ENCODE results near the gene HSPB2.
"Not testable (repeated sequence)": the region's sequence is repeated elsewhere in the genome, so short reads cannot be mapped to it uniquely, and the experiment has no call there.

HSPB2 gene

DNA sequence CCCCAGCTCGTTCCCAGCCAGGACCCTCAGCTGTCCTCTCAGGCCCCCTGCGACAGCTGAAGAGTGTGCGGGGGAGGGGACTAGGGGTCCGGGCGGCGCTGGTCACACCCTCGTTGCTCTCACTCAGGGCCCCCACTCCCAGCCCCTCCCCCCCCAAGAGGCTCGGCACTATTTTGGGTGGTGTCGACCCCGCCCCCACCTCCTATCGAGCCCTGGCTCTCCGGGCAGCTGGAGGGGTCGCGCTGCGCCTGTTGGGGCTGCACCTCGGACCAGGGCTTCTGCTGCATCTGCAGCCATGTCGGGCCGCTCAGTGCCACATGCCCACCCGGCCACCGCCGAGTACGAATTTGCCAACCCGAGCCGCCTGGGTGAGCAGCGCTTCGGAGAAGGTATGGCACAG, at the start of gene HSPB2:
HSPB2 (plus strand) TSS at position 200 of the 400 bp plus-strand sequence; CDS start at position 296, 96 bp downstream.
- no peak for DNase-seq

GRCh38 chr11:111870113-111870512, 42.4 kb upstream of the HSPB2 start:
- DNase-seq, result no peak

GRCh38 chr11:111870522-111870885, 42.0 kb upstream of the HSPB2 start:
- no peak for DNase-seq

DNA sequence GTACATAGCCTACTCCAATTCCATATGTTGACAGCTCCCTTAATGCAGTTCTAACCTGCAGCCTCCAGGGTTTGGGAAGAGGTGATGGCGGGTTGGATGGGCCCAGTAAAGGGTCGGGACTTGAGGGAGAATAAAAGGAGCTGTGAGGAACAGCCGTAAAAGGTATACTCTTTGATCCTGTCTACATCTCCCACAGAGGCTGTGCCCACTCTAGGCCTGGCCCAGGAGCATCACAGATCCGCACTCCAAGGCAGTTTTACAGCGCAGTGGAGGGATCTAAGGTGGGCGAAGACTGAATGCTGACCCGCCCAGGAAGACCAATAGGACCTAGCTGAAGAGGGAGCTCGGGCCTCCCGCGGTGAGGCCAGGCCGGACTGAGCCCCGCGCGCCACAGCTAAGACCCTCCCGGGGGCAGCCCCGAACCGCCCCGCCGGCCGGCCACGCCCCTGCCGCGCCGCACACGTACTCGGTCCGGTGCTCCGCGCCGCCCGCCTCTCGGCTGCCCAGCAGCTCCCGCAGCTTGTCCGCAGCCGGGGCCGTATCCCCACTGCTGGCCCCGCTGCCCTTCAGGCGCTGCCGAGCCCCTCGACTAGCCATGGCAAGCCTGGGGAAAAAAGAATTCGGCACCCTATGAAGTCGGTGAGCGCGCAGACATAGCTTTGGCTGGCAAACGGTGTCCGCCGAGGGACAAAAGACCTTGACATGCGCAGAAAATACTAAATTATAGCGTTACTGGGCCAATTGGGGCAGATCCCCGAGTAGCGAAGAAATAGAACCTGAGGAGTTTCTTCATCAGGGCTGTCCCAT, 41.4 kb upstream of the HSPB2 start, which contains the start of gene ALG9:
ALG9 (minus strand) TSS at position 696 of the 807 bp plus-strand sequence; CDS start at position 597, 99 bp downstream.
- DNase-seq, result peak; percentile 87 to 93

DNA sequence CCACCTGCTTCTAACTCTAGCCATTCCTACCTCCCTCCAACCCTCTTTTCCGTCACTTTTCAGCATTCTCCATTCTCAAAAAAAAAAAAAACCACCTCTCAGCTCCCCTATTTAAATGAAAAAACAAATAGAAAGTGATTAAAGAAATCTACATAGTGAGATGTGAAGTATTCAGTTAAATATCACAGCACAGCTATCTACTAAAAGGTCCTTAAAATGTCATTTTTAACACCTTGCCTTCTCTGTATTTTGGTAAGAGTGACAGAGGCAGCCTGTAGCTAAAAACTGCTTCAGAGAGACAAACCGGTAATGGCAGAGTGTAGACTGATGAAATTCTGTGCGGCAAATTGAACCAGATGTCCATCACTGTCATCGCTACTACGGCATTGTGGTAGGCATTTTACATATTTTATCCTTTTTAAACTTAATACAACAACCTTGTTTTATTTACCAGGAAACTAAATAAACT, 40.8 kb upstream of the HSPB2 start:
- DNase-seq, result no peak

- no peak for DNase-seq
These were observed 34.1 kb upstream of the HSPB2 start for GRCh38 chr11:111878385-111878848.

GRCh38 chr11:111878849-111879636, 33.5 kb upstream of the HSPB2 start, which contains the start of the genes CFAP68 and FDXACB1:
Gene CFAP68 (plus strand): TSS chr11:111879541. CDS start chr11:111879561, 20 bp downstream.
Gene FDXACB1 (minus strand): TSS chr11:111879165. CDS start chr11:111879132, 33 bp downstream.
- peak; percentile 97 for DNase-seq

DNA sequence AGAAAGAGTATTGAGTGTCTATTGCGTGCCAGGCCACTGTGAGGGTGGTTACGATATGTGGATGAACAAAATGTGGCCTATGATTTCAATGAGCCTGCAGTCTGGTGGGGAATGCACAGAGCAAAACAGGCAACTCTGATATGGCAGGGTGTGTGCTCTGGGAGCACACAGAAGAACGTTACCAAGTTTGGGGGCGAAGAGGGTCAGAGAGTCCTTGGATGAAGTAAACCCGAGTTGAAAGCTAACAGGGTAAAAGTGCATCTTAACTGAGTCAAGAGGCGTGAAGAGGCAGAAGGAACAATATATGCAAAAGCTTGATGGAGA, 32.9 kb upstream of the HSPB2 start:
- no peak for DNase-seq

DNA sequence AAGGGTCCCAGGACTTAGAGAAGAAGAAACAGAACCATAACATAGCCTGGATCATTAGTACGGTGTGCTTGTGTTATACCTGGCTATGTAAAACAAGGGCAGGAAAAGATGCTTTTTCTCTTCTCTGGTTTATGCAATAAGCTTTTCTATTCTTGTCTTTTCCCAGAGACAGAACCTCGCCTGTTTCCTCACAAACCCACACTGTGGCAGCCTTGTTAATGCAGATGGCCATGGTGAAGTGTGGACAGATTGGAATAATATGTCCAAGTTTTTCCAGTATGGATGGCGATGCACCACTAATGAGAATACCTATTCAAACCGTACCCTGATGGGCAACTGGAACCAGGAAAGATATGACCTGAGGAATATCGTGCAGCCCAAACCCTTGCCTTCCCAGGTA, 30.3 kb upstream of the HSPB2 start:
- no peak for DNase-seq

DNA sequence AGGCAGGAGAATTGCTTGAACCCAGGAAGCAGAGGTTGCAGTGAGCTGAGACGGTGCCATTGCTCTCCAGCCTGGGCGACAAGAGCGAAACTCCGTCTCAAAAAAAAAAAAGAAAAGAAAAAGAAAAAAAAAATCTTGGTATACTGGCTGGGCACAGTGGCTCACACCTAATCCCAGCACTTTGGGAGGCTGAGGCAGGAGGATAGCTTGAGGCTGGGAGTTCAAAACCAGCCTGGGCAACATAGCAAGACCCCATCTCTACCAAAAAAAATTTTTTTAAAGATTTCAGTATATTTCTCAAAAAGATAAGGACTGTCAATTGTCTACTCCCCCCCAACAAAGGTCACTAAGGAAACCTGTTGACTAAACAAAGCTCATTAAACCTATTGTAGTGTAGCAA, 27.5 kb upstream of the HSPB2 start:
- not testable (repeated sequence) for DNase-seq

- DNase-seq, result no peak
These were observed 26.5 kb upstream of the HSPB2 start for GRCh38 chr11:111886032-111886431.

DNA sequence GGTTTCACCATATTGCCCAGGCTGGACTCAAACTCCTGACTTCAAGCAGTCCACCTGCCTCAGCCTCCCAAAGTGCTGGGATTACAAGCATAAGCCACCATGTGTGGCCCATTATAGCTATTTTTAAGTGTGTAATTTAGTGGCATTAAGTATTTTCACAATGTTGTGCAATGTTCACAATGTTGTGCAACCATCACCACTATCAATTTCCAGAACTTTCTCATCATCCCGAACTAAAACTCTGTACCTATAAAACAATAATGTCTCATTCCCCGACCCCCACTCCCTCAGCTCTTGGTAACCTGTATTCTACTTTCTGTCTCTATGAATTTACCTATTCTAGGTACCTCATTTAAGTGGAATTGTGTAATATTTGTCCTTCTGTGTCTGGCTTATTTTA, 25.7 kb upstream of the HSPB2 start:
- DNase-seq, result no peak

DNA sequence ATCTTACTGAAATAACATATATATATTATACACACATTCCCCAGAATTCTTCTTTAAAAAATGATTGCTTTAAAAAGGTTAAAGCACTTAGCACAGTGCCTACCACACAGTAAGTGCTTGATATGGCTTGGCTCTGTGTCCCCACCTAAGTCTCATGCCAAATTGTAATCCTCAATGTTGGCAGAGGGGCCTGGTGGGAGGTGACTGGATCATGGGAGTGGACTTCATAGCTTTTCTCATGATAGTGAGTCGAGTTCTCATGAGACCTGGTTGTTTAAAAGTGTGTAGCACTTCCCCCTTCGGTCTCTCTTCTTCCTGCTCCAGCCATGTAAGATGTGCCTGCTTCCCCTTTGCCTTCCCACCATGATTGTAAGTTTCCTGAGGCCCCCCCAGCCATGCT, 7.1 kb upstream of the HSPB2 start:
- no peak for DNase-seq

GRCh38 chr11:111906680-111907079, 5.9 kb upstream of the HSPB2 start:
- no peak for DNase-seq

- no peak for DNase-seq
These were observed 3.8 kb upstream of the HSPB2 start for GRCh38 chr11:111908639-111909305.

DNA sequence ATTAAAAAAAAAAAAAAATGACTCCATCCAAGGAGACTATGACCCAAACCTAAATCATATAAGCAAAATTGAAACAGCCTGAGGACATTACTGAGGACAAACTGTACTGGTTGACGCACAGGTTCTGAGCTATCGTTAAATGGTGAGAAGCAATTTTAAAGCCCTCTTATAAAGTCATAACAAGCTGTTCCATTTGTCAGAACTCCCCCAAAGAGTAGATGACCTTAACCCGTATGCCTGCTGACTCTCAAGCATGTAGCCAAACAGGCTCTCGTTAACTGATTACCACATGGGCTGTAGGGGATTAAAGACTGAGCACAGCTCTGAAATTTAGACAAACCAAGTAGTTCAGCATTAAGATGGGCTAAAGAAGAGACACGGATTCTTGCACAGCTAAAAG, 3.2 kb upstream of the HSPB2 start:
- no peak for DNase-seq

DNA sequence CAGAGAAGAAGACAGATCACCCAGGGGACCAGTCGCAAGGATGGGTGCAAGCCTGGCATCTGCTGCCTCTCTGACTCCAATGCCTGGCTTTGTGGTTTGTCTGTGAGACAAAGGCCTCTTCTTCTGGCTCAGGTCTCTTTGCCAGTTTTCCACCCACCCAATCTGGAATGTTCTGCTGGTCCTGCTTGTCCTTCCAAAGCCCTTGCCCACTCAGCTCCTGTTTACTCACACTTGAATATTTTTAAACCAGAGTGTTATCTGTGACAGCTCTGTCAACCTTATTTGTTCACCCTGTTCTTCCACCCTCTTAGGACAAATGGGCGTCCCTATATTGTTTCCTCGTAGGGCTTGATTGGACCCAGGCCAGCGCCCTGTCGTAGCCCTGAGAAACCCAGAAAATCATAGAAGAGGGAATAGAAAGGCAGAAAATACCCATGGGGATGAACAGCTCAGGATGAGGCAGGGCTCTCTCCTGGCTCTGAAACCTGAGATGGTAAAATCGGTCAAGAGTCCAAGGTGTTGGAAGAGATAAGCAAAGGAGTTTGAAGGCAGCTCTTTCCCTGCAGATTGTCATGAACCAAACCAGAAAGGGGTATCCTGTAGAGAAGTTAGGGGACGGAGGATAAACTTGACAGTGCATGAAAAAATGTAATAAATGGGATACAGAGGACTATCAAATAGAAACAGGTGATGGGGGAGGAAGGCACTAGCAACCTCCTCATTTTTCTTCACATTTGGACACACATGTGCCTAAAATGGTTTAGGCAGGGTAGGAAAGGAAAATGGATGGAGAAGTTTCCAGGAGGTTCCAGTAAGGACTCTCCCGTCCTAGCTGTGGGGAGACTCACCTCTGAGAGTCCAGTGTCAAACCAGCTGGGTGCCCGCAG, 1.6 kb upstream of the HSPB2 start:
- DNase-seq, result no peak

- no peak for DNase-seq
These were observed 752 bp upstream of the HSPB2 start, which contains the start of gene CRYAB for GRCh38 chr11:111911563-111912401. Gene CRYAB (minus strand): TSS chr11:111911770. CDS start chr11:111911724, 46 bp downstream.

DNA sequence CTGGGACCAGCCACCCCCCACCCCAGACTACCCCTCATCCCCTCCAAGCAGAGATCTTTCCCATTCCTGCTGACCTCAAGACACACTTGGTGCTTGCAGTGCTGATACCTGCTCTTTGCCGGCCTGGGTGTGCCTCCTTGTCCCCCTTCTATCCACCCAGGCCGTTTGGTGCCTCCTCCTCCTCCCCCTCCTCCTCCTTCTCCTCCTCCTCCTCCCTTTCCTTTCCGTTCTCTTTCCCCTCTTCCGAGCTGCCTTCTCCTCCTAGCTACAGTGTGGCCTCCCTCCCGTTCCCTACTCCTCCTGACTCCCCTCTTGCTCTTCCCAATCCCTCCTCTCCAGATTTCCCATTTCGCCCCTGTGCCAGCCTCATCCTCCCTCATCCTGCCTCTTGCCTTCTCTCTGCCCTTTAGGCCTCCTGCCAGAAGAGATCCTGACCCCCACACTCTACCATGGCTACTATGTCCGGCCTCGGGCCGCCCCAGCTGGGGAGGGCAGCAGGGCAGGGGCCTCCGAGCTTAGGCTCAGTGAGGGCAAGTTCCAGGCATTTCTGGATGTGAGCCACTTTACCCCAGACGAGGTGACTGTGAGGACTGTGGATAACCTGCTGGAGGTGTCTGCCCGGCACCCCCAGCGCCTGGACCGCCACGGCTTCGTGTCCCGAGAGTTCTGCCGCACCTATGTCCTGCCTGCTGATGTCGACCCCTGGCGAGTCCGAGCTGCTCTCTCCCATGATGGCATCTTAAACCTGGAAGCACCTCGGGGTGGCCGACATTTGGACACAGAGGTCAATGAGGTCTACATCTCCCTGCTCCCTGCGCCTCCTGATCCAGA, 712 bp downstream of the HSPB2 start:
- no peak for DNase-seq

DNA sequence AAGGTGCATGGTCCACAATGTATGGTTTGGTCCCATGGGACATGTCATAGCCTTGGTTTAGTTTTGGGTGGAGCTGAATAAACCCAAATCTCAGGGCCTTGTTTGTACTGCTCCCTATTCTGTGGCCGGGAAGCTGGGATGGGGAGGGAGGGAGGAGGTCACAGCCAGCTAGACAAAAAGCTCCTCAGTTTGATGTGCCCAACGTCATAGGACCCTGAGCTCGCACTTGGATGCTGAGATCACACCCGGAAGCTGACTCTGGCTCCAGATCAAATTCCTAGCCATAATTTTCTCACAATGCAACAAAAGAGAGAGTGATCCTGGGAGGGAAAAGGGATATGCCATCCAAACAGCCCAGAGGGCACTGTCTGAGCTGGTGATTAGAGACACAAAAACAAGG, 1.5 kb downstream of the HSPB2 start:
- DNase-seq, result no peak
